Body of pancreas (tissue), 4 donors: ENCODE results near the gene TEDC2. TPM values are rescaled to one million over a fixed set of nuclear protein-coding genes. Genes with fewer than 3 reads are reported as not detected.

Experiments
- ATAC-seq: fragments of 150-250 bp; one replicate; pipeline ENCODE4 v1.9.1; 2016
- DNase-seq, 4 donors: peaks; one replicate each; pipeline ENCODE4 v3.0.0-alpha.2; 2019
- H3K27ac ChIP-seq, 4 donors: fragments of 200-600 bp; sonication (generic); 1 replicate in 3 of 4; 2 replicates in 1 of 4; pipeline versions ENCODE4 v1.5.1 to v1.6.1; 2016 to 2019; ENCODE audit warnings: mild to moderate bottlenecking in 1 of 4, mixed read lengths in 1 of 4, moderate library complexity in 1 of 4
- H3K27me3 ChIP-seq, 2 donors: fragments of 200-600 bp; sonication (generic); one replicate each; pipeline ENCODE4 v1.6.0; 2016; ENCODE audit warnings: mild to moderate bottlenecking in 1 of 2
- H3K36me3 ChIP-seq, 2 donors: fragments of 200-600 bp; sonication (generic); replicated peaks in 1 of 2; 2 replicates each; pipeline ENCODE4 v1.5.1; 2016; ENCODE audit warnings: low read depth in 2 of 2; ENCODE audit not compliant: insufficient read depth in 1 of 2
- H3K4me1 ChIP-seq: fragments of 200-600 bp; sonication (generic); one replicate; pipeline ENCODE4 v1.6.0; 2016
- H3K4me3 ChIP-seq, 2 donors: fragments of 200-600 bp; sonication (generic); 1 replicate in 1 of 2; 2 replicates in 1 of 2; pipeline ENCODE4 v1.5.1; 2016 to 2019
- H3K9me3 ChIP-seq, 3 donors: fragments of 200-600 bp; sonication (generic); 1 replicate in 2 of 3; 2 replicates in 1 of 3; pipeline ENCODE4 v1.5.1; 2016
- CTCF ChIP-seq, 7 experiments: fragments of 450-650 bp in 4 of 7; fragments of 200-600 bp in 3 of 7; sonication (generic) in 3 of 7; IDR thresholded peaks; one replicate each; pipeline ENCODE4 v1.5.1; 2016 to 2019; ENCODE audit warnings: antibody characterized with exemption in 7 of 7
- POLR2A ChIP-seq, 3 donors: fragments of 450-650 bp; IDR thresholded peaks; one replicate each; pipeline ENCODE4 v1.6.1; 2016; ENCODE audit warnings: antibody characterized with exemption in 3 of 3, mild to moderate bottlenecking in 2 of 3
- WGBS, 2 donors: methylation state at CpG; one replicate each; pipeline ENCODE4 v1.1.5; 2017; 5-methylcytosine and 5-hydroxymethylcytosine counted together
- intact Hi-C: fragments of 100-400 bp; cut with DNase I; formaldehyde crosslinking; loops from one replicate; pipeline ENCODE4 v1.15.1; 2023
- total RNA-seq, 2 donors: library from RNA; depleted of rRNA; stranded (reverse); fragments of >200 nt; gene quantifications; one replicate each; pipeline ENCODE4 v1.1.0, GENCODE V29; 2016

Gene TEDC2
- total RNA-seq, 2 donors from 2014 or later, result not detected

- Histone ChIP-seq H3K27ac (no peak overlapping the region), H3K36me3 (no peaks in the 10 kb centered on the region), H3K4me3 (no peak overlapping the region), H3K4me1 (no peaks in the 10 kb centered on the region), H3K27me3 (no peaks in the 10 kb centered on the region), H3K9me3 (no peaks in the 10 kb centered on the region)
- no peak for TF ChIP-seq POLR2A (IDR thresholded peaks at IDR 0.05)
- TF ChIP-seq CTCF (IDR thresholded peaks at IDR 0.05), result no peak
- DNase-seq (no peak), ATAC-seq (no peak)
- 96% methylated on average over 18 of the region's 18 CpGs; no CpG with 5 or more reads in 1 of the 2 donors for WGBS, 2 donors
- intact Hi-C loops, result no loop called here
Measured at GRCh38 chr16:2451851-2452320, 8.0 kb upstream of the TEDC2 start.

- Histone ChIP-seq H3K9me3 (no peaks in the 10 kb centered on the region), H3K27ac (no peak overlapping the region), H3K27me3 (no peaks in the 10 kb centered on the region), H3K36me3 (no peaks in the 10 kb centered on the region), H3K4me1 (no peaks in the 10 kb centered on the region), H3K4me3 (no peak overlapping the region)
- TF ChIP-seq POLR2A (IDR thresholded peaks at IDR 0.05) (no peak), CTCF (IDR thresholded peaks at IDR 0.05) (no peak)
- ATAC-seq, result no peak
- intact Hi-C loops, result no loop called here
- 95% methylated on average over 8 of the region's 8 CpGs for WGBS, 2 donors
- no peak for DNase-seq
Measured at GRCh38 chr16:2452650-2453049, 7.3 kb upstream of the TEDC2 start.

GRCh38 chr16:2455081-2455845, 4.6 kb upstream of the TEDC2 start:
- Histone ChIP-seq H3K4me3 (no peak overlapping the region), H3K27ac (no peak overlapping the region), H3K9me3 (no peaks in the 10 kb centered on the region), H3K4me1 (peaks cover 11% of the 10 kb centered on the region), H3K36me3 (no peaks in the 10 kb centered on the region), H3K27me3 (no peaks in the 10 kb centered on the region)
- 93 to 96% methylated on average over 16 to 28 of the region's 28 CpGs for WGBS, 2 donors
- intact Hi-C loops, result no loop called here
- ATAC-seq, result no peak
- TF ChIP-seq POLR2A (IDR thresholded peaks at IDR 0.05), result no peak
- no peak for TF ChIP-seq CTCF (IDR thresholded peaks at IDR 0.05)
- DNase-seq, result no peak

GRCh38 chr16:2456551-2457153, 3.3 kb upstream of the TEDC2 start:
- Histone ChIP-seq H3K36me3 (no peaks in the 10 kb centered on the region), H3K4me1 (peaks cover 15% of the 10 kb centered on the region), H3K27ac (no peak overlapping the region), H3K4me3 (no peak overlapping the region), H3K9me3 (no peaks in the 10 kb centered on the region), H3K27me3 (no peaks in the 10 kb centered on the region)
- ATAC-seq (no peak), DNase-seq (no peak)
- 91 to 95% methylated on average over 16 to 21 of the region's 21 CpGs for WGBS, 2 donors
- no peak for TF ChIP-seq CTCF (IDR thresholded peaks at IDR 0.05)
- TF ChIP-seq POLR2A (IDR thresholded peaks at IDR 0.05), result no peak
- intact Hi-C loops, result no loop called here
